Smooth muscle cell (in vitro differentiated cells): ENCODE results near the gene DOCK8. TPM values are rescaled to one million over a fixed set of nuclear protein-coding genes. Genes with fewer than 3 reads are reported as not detected.

ENCODE experiments used
- DNase-seq: peaks from one replicate; lab custom pipeline; 2025; ENCODE audit not compliant: unreplicated experiment; lab: John Stamatoyannopoulos, UW
- H2AFZ ChIP-seq: fragments of 200-600 bp; sonication (generic); 2 replicates; pipeline ENCODE4 v1.6.0; 2016; ENCODE audit warnings: antibody characterized with exemption, low read depth, mild to moderate bottlenecking
- H3F3A ChIP-seq: fragments of 200-600 bp; sonication (generic); 2 replicates; pipeline ENCODE4 v1.6.0; 2017; ENCODE audit warnings: antibody characterized with exemption, low read depth
- H3K27ac ChIP-seq: fragments of 200-600 bp; sonication (generic); 2 replicates; pipeline ENCODE4 v1.5.1; 2016; ENCODE audit warnings: low read depth, mild to moderate bottlenecking
- H3K27me3 ChIP-seq: fragments of 200-600 bp; sonication (generic); 2 replicates; pipeline ENCODE4 v1.6.1; 2016; ENCODE audit warnings: low read depth, mild to moderate bottlenecking
- H3K36me3 ChIP-seq: fragments of 200-600 bp; sonication (generic); 2 replicates; pipeline ENCODE4 v1.5.1; 2016; ENCODE audit warnings: low read depth
- H3K4me1 ChIP-seq: fragments of 200-600 bp; sonication (generic); 2 replicates; pipeline ENCODE4 v1.5.1; 2016; ENCODE audit warnings: low read depth
- H3K4me2 ChIP-seq: fragments of 200-600 bp; sonication (generic); 2 replicates; pipeline ENCODE4 v1.6.0; 2016; ENCODE audit warnings: mild to moderate bottlenecking
- H3K4me3 ChIP-seq: fragments of 200-600 bp; sonication (generic); 2 replicates; pipeline ENCODE4 v1.5.1; 2016; ENCODE audit warnings: mild to moderate bottlenecking
- H3K79me2 ChIP-seq: fragments of 200-600 bp; sonication (generic); 2 replicates; pipeline ENCODE4 v1.6.0; 2016; ENCODE audit warnings: low read depth, mild to moderate bottlenecking
- H3K9ac ChIP-seq: fragments of 200-600 bp; sonication (generic); 2 replicates; pipeline ENCODE4 v1.6.0; 2016; ENCODE audit warnings: low read depth
- H3K9me3 ChIP-seq: fragments of 200-600 bp; sonication (generic); replicated peaks from 2 replicates; pipeline ENCODE4 v1.5.1; 2016; ENCODE audit warnings: low read depth
- H4K20me1 ChIP-seq: fragments of 200-600 bp; sonication (generic); 2 replicates; pipeline ENCODE4 v1.6.0; 2016; ENCODE audit warnings: low read depth
- CTCF ChIP-seq: fragments of 200-600 bp; sonication (generic); IDR thresholded peaks from 2 replicates; pipeline ENCODE4 v1.5.1; 2017; ENCODE audit warnings: borderline replicate concordance, mild to moderate bottlenecking, antibody characterized with exemption; ENCODE audit not compliant: insufficient read depth, poor library complexity, severe bottlenecking
- WGBS: methylation state at CpG from one replicate; pipeline ENCODE4 v1.1.7; 2016; ENCODE audit warnings: low lambda C conversion rate; 5-methylcytosine and 5-hydroxymethylcytosine counted together
- polyA plus RNA-seq: library from polyadenylated mRNA; unstranded; fragments of >200 nt; fragmentation: Nextera tagmentation; extraction: Ambion mirVana; gene quantifications from 2 replicates; pipeline ENCODE4 v1.2.1, GENCODE V29; 2016
- total RNA-seq: library from RNA; depleted of rRNA; stranded (reverse); fragments of >200 nt; gene quantifications from 2 replicates; pipeline ENCODE4 v1.2.3, GENCODE V29; 2014

The DOCK8 gene
- total and polyA plus RNA-seq, 2 experiments from 2014 or later: 0.18 to 4.9 TPM

DNA sequence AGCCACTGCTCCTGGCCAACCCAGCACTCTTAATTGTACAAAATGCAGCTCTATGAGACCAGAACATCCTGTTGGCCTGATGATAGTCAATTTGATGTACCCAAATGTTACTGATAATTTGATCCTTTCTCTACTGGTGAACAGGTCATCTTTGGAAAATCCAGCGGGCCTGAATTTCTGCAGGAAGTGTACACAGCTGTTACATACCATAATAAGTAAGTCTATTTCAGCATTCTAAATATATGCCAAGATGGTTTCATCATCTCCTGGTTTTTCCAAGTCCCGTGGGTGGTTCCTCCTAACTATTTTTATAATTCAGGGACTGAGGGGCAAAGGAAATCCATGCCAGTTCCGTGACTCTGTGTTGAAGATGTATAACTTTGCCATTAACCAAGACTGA lies 155.4 kb downstream of the DOCK8 start:
- Histone ChIP-seq H3K36me3 (no peaks in the 10 kb centered on the region), H3K9ac (no peak overlapping the region), H3K79me2 (no peaks in the 10 kb centered on the region), H3K27ac (no peak overlapping the region), H3K27me3 (no peaks in the 10 kb centered on the region), H3K4me1 (peaks cover 5% of the 10 kb centered on the region), H3K4me3 (no peak overlapping the region), H3K4me2 (no peak overlapping the region), H2AFZ (no peak overlapping the region), H4K20me1 (no peaks in the 10 kb centered on the region), H3K9me3 (no peaks in the 10 kb centered on the region), H3F3A (no peaks in the 10 kb centered on the region)
- no peak for DNase-seq
- 92% methylated on average over 3 of the region's 3 CpGs for WGBS
- TF ChIP-seq CTCF: no peak

DNA sequence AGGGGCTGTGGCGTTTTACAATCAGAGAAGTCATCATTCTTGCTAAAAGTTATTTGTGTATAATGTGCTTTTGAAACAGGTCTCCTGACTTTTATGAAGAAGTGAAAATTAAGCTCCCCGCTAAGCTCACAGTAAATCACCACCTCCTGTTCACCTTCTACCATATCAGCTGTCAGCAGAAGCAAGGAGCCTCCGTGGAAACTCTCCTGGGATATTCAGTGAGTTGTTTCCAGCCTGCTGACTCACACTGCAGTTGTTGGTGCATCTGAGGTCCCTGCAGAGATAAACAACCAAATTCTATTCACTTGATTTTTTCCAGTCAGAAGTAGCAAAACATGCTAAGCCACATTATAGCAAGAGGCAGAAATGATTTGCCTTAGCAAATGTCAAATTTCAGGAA lies 156.7 kb downstream of the DOCK8 start:
- Histone ChIP-seq H3K36me3 (no peaks in the 10 kb centered on the region), H3K4me2 (no peak overlapping the region), H3K27me3 (peaks cover under 1% of the 10 kb centered on the region), H3K4me3 (no peak overlapping the region), H3K79me2 (no peaks in the 10 kb centered on the region), H4K20me1 (no peaks in the 10 kb centered on the region), H3F3A (no peaks in the 10 kb centered on the region), H3K27ac (no peak overlapping the region), H3K9me3 (no peaks in the 10 kb centered on the region), H3K9ac (no peak overlapping the region), H2AFZ (no peak overlapping the region), H3K4me1 (peaks cover 5% of the 10 kb centered on the region)
- no peak for DNase-seq
- no peak for TF ChIP-seq CTCF
- 51% methylated on average over 3 of the region's 3 CpGs for WGBS

DNA sequence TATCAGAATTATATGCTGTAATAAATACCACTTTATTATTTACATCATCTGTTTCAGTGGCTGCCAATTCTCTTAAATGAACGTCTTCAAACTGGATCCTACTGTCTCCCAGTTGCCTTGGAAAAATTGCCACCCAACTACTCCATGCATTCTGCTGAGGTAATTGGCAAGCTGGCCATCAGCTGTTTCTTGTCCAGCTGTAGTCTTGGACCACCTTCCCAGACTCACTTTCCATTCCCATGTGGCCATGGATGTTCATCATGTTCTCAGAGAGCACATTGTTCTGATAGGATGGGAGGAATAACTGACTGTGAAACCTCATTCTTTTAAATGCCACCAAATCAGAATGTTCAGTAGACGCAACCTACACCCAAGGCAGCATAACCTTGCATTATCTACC lies 157.5 kb downstream of the DOCK8 start:
- no peak overlapping the region for H3K4me3 ChIP-seq
- H3K9me3 ChIP-seq: no peaks in the 10 kb centered on the region
- no peaks in the 10 kb centered on the region for H4K20me1 ChIP-seq
- H3K27me3 ChIP-seq: peaks cover 8% of the 10 kb centered on the region
- no peak overlapping the region for H3K4me2 ChIP-seq
- no peak for DNase-seq
- H3K4me1 ChIP-seq: peaks cover 5% of the 10 kb centered on the region
- H2AFZ ChIP-seq: no peak overlapping the region
- H3K79me2 ChIP-seq: no peaks in the 10 kb centered on the region
- TF ChIP-seq CTCF: no peak
- H3F3A ChIP-seq: no peaks in the 10 kb centered on the region
- no peaks in the 10 kb centered on the region for H3K36me3 ChIP-seq
- no peak overlapping the region for H3K27ac ChIP-seq
- 90% methylated on average over 2 of the region's 2 CpGs for WGBS
- H3K9ac ChIP-seq: no peak overlapping the region

DNA sequence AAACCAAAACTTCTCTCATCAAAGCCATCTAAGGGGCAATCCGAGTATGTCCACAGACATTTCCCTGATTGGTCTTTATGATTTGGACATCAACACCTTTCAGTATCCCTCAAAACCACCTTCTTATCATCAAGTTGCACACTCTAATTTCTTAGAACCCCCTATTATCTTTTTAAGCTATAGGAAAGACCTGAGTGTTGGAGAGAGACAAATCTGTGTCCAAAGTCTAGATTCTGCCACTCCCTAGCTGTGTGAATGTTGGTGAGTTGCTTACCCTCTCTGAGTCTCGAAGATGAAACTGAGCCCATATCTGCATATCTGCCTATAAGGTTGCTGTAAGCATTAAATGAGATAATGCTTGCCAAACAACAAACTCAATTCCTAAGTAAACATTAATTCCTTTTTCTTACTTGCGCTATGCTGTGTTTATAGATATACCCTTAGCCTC lies 159.1 kb downstream of the DOCK8 start:
- no peaks in the 10 kb centered on the region for H3F3A ChIP-seq
- WGBS: 83% methylated on average over 3 of the region's 3 CpGs
- no peaks in the 10 kb centered on the region for H3K79me2 ChIP-seq
- H4K20me1 ChIP-seq: no peaks in the 10 kb centered on the region
- no peak for DNase-seq
- H3K9me3 ChIP-seq: no peaks in the 10 kb centered on the region
- no peaks in the 10 kb centered on the region for H3K36me3 ChIP-seq
- H3K27ac ChIP-seq: no peak overlapping the region
- H3K4me2 ChIP-seq: no peak overlapping the region
- no peak for TF ChIP-seq CTCF
- peaks cover 12% of the 10 kb centered on the region for H3K27me3 ChIP-seq
- H3K9ac ChIP-seq: no peak overlapping the region
- H3K4me3 ChIP-seq: no peak overlapping the region
- peaks cover 5% of the 10 kb centered on the region for H3K4me1 ChIP-seq
- H2AFZ ChIP-seq: no peak overlapping the region
